ENCODE measurements around the gene MAPK8.

GRCh38 chr10:48481385-48481784, 174.9 kb downstream of the MAPK8 start:
- TF ChIP-seq POLR2A (IDR thresholded peaks at IDR 0.05), result no peak
- TF ChIP-seq, protein P1, sequence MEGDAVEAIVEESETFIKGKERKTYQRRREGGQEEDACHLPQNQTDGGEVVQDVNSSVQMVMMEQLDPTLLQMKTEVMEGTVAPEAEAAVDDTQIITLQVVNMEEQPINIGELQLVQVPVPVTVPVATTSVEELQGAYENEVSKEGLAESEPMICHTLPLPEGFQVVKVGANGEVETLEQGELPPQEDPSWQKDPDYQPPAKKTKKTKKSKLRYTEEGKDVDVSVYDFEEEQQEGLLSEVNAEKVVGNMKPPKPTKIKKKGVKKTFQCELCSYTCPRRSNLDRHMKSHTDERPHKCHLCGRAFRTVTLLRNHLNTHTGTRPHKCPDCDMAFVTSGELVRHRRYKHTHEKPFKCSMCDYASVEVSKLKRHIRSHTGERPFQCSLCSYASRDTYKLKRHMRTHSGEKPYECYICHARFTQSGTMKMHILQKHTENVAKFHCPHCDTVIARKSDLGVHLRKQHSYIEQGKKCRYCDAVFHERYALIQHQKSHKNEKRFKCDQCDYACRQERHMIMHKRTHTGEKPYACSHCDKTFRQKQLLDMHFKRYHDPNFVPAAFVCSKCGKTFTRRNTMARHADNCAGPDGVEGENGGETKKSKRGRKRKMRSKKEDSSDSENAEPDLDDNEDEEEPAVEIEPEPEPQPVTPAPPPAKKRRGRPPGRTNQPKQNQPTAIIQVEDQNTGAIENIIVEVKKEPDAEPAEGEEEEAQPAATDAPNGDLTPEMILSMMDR (IDR thresholded peaks at IDR 0.05), result no peak
